GM10266 (cell line): ENCODE data around the gene TREML1.

ENCODE experiments used
- DNase-seq: peaks from one replicate; pipeline ENCODE4 v3.0.0; 2012; ENCODE audit errors: extremely low spot score
- TF ChIP-seq, protein P1 (sequence below): IDR thresholded peaks from 2 replicates; pipeline ENCODE4 v1.5.1; 2012; ENCODE audit warnings: mild to moderate bottlenecking, low read depth; ENCODE audit not compliant: control insufficient read depth, insufficient read depth; ENCODE audit errors: missing control alignments

The TREML1 gene

DNA sequence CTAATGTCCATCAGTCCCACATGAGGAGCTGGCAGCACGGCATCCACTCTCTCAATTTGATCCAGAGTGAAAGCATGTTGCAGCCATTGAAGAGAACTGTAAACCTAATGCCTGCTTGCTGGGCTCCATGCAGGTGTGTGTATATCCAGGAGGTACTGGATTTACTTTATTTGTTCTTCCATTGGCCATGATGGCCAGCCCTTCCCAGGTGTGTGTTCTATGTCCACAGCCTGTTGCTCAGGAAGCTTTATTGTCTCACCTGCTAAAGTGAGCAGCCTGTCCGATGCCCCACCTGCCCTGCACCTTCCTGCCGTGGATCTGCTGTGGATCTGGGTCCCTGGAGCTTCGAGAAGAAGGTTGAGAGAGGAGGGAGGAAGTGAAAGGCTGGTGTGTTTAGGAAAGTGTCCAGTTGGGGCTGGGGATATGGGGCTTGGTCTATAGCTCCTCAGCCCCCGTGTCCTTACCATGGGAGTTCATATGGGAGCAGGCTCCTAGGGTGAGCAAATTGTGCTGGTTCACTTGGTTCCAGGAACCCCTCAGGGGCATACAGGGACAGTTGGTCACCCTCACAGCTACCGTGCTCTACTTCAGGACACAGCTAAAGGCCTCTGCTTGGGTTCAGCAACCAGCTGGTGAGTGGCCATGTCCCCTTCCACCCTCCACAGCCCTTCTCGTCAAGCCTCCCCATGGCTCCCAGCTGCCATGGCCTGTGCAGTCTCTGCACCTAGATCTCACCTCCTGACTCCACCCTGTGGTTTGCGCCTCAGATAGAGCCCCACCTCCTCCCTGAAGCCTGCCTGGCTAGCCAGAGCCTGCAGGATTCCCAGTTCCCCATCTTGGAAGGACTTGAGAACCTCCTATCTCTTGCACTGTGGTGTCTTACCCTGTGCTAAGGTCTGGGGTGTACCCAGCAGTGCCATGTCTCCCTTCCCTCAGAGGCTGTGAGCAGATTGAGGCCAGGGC lies 34.1 kb upstream of the TREML1 start:
- no peak for DNase-seq
- TF ChIP-seq, protein P1, sequence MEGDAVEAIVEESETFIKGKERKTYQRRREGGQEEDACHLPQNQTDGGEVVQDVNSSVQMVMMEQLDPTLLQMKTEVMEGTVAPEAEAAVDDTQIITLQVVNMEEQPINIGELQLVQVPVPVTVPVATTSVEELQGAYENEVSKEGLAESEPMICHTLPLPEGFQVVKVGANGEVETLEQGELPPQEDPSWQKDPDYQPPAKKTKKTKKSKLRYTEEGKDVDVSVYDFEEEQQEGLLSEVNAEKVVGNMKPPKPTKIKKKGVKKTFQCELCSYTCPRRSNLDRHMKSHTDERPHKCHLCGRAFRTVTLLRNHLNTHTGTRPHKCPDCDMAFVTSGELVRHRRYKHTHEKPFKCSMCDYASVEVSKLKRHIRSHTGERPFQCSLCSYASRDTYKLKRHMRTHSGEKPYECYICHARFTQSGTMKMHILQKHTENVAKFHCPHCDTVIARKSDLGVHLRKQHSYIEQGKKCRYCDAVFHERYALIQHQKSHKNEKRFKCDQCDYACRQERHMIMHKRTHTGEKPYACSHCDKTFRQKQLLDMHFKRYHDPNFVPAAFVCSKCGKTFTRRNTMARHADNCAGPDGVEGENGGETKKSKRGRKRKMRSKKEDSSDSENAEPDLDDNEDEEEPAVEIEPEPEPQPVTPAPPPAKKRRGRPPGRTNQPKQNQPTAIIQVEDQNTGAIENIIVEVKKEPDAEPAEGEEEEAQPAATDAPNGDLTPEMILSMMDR: no peak

GRCh38 chr6:41186031-41186562 lies 31.9 kb upstream of the TREML1 start:
- no peak for DNase-seq
- TF ChIP-seq, protein P1: no peak

GRCh38 chr6:41184761-41185160 lies 30.6 kb upstream of the TREML1 start:
- TF ChIP-seq, protein P1: no peak

GRCh38 chr6:41182069-41183034 lies 28.2 kb upstream of the TREML1 start:
- TF ChIP-seq, protein P1: peak; percentile 67
- peak; percentile 63 for DNase-seq

More at GRCh38 chr6:41184761-41185160, 30.6 kb upstream of the TREML1 start:
- no peak for DNase-seq

- DNase-seq: no peak
- TF ChIP-seq, protein P1: no peak
These were observed 27.4 kb upstream of the TREML1 start for GRCh38 chr6:41181566-41181965.

DNA sequence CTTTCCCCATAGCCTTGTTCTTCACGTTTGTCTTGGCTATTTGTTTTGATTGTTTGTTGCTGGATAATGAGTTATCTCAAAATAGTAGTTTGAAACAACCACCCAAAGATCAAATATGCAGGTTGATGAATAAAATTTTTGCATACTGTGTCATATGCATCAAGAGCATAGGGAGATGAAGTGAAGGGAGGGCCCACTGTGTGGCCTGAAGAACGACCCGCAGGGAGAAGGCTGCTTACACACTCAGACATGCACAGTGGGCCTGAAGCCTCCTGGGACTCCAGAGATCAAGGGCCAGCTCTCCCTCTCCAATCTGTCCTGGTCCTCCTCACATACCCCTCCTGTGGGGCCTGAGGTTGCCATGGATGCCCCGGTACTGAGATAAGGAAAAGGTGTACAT lies 25.0 kb upstream of the TREML1 start:
- TF ChIP-seq, protein P1: no peak
- no peak for DNase-seq

DNA sequence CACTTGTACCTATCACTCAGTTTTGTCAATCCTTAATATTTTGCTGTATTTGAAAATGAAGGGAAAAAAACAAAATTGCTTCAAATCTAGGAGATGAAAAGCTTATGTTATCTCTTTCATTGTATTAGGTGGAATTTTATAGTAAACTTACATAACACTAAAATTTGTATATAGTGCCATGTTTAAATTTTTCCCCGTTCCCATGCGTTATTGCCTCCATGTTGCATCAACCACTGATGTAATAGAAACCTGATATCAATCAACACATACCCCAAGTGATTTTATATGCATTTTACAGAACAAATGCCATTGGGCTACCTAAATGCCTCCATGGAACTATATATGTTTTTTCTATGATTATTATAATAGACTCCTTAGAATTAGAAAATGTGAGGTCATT lies 23.5 kb upstream of the TREML1 start:
- TF ChIP-seq, protein P1: no peak
- no peak for DNase-seq
